H9 (cell line): ENCODE results near the gene GAS6. TPM values are rescaled to one million over a fixed set of nuclear protein-coding genes. Genes with fewer than 3 reads are reported as not detected.

Experiments used
- DNase-seq: peaks from one replicate; pipeline ENCODE4 v3.0.0-alpha.2; 2017
- H2AFZ ChIP-seq: one replicate; pipeline ENCODE4 v1.6.1; 2013; ENCODE audit warnings: mild to moderate bottlenecking, low read length, control low read depth, moderate library complexity
- H2AK5ac ChIP-seq: 2 replicates; pipeline ENCODE4 v1.6.1; 2013; ENCODE audit warnings: low read length, control low read depth, mixed read lengths; ENCODE audit not compliant: insufficient read length
- H2BK120ac ChIP-seq: one replicate; pipeline ENCODE4 v1.6.1; 2013; ENCODE audit warnings: low read depth, mild to moderate bottlenecking, low read length, control low read depth, inconsistent platforms; ENCODE audit not compliant: poor library complexity, severe bottlenecking
- H2BK12ac ChIP-seq: 2 replicates; pipeline ENCODE4 v1.6.1; 2013; ENCODE audit warnings: low read length, control low read depth, mixed read lengths, low read depth; ENCODE audit not compliant: insufficient read length
- H2BK15ac ChIP-seq: 2 replicates; pipeline ENCODE4 v1.6.1; 2013; ENCODE audit warnings: low read depth, low read length, control low read depth
- H2BK20ac ChIP-seq: one replicate; pipeline ENCODE4 v1.6.1; 2013; ENCODE audit warnings: low read depth, mild to moderate bottlenecking, low read length, control low read depth, inconsistent platforms; ENCODE audit not compliant: poor library complexity, severe bottlenecking
- H2BK5ac ChIP-seq: 2 replicates; pipeline ENCODE4 v1.6.1; 2013; ENCODE audit warnings: low read length, control low read depth, mixed read lengths; ENCODE audit not compliant: insufficient read length
- H3K14ac ChIP-seq: 2 replicates; pipeline ENCODE4 v1.6.1; 2013; ENCODE audit warnings: low read length, control low read depth; ENCODE audit not compliant: insufficient read depth
- H3K18ac ChIP-seq: 2 replicates; pipeline ENCODE4 v1.6.1; 2013; ENCODE audit warnings: low read depth, mild to moderate bottlenecking, mixed read lengths, low read length, control low read depth; ENCODE audit not compliant: insufficient read length
- H3K23ac ChIP-seq: 2 replicates; pipeline ENCODE4 v1.6.1; 2013; ENCODE audit warnings: low read length, control low read depth, mixed read lengths, low read depth; ENCODE audit not compliant: insufficient read length
- H3K23me2 ChIP-seq: 2 replicates; pipeline ENCODE4 v1.6.1; 2013; ENCODE audit warnings: low read depth, mild to moderate bottlenecking, mixed read lengths, low read length, control low read depth; ENCODE audit not compliant: insufficient read length, poor library complexity, severe bottlenecking
- H3K27ac ChIP-seq: 2 replicates; pipeline ENCODE4 v1.5.1; 2013; ENCODE audit warnings: low read length, control low read depth, mixed read lengths, low read depth; ENCODE audit not compliant: insufficient read length
- H3K27me3 ChIP-seq: 2 replicates; pipeline ENCODE4 v1.6.1; 2013; ENCODE audit warnings: low read length, control low read depth, inconsistent platforms; ENCODE audit not compliant: insufficient read depth
- H3K4ac ChIP-seq: 2 replicates; pipeline ENCODE4 v1.6.1; 2013; ENCODE audit warnings: low read depth, mild to moderate bottlenecking, control low read depth, inconsistent platforms, low read length, moderate library complexity
- H3K4me1 ChIP-seq: 2 replicates; pipeline ENCODE4 v1.6.1; 2013; ENCODE audit warnings: low read length, control low read depth, inconsistent platforms; ENCODE audit not compliant: insufficient read depth
- H3K4me2 ChIP-seq: 2 replicates; pipeline ENCODE4 v1.6.1; 2013; ENCODE audit warnings: low read length, control low read depth, mixed read lengths; ENCODE audit not compliant: insufficient read length, insufficient read depth
- H3K56ac ChIP-seq: 2 replicates; pipeline ENCODE4 v1.6.1; 2013; ENCODE audit warnings: low read depth, mild to moderate bottlenecking, mixed read lengths, low read length, control low read depth; ENCODE audit not compliant: insufficient read length
- H3K79me1 ChIP-seq: 2 replicates; pipeline ENCODE4 v1.6.1; 2013; ENCODE audit warnings: low read depth, mild to moderate bottlenecking, moderate library complexity, low read length, control low read depth, inconsistent platforms; ENCODE audit not compliant: insufficient read depth, poor library complexity, severe bottlenecking
- H3K79me2 ChIP-seq: 2 replicates; pipeline ENCODE4 v1.6.1; 2013; ENCODE audit warnings: low read length, control low read depth, inconsistent platforms; ENCODE audit not compliant: insufficient read depth
- H3K9ac ChIP-seq: 2 replicates; pipeline ENCODE4 v1.6.1; 2013; ENCODE audit warnings: low read length, control low read depth, mixed read lengths; ENCODE audit not compliant: insufficient read length; ENCODE audit errors: extremely low read depth
- H3K9me3 ChIP-seq: one replicate; pipeline ENCODE4 v1.6.1; 2013; ENCODE audit warnings: low read depth, low read length, inconsistent platforms; ENCODE audit not compliant: control insufficient read depth
- H3T11ph ChIP-seq: one replicate; pipeline ENCODE4 v1.6.1; 2013; ENCODE audit warnings: mild to moderate bottlenecking, low read length, control low read depth, inconsistent platforms
- H4K20me1 ChIP-seq: one replicate; pipeline ENCODE4 v1.6.1; 2013; ENCODE audit not compliant: control insufficient read depth, insufficient read length, insufficient read depth
- H4K5ac ChIP-seq: 2 replicates; pipeline ENCODE4 v1.6.1; 2013; ENCODE audit warnings: low read depth, mild to moderate bottlenecking, mixed read lengths, low read length, control low read depth; ENCODE audit not compliant: insufficient read length
- H4K8ac ChIP-seq: replicated peaks from 2 replicates; pipeline ENCODE4 v1.6.1; 2013; ENCODE audit warnings: low read length, control low read depth, mixed read lengths, low read depth; ENCODE audit not compliant: insufficient read length
- H4K91ac ChIP-seq: 2 replicates; pipeline ENCODE4 v1.6.1; 2013; ENCODE audit warnings: low read depth, mild to moderate bottlenecking, moderate library complexity, mixed read lengths, low read length, control low read depth; ENCODE audit not compliant: insufficient read length
- H3K27ac Mint-ChIP-seq, 3 experiments: 2 replicates in 2 of 3; 3 replicates in 1 of 3; pipeline ENCODE4 v1.8.0; 2020 to 2021; ENCODE audit warnings: mixed read lengths in 3 of 3, mild to moderate bottlenecking in 1 of 3, moderate library complexity in 1 of 3
- H3K27me3 Mint-ChIP-seq: 2 replicates; pipeline ENCODE4 v1.8.0; 2021; ENCODE audit warnings: low read depth, mild to moderate bottlenecking, moderate library complexity, mixed read lengths
- H3K36me3 Mint-ChIP-seq, 3 experiments: 2 replicates in 2 of 3; 3 replicates in 1 of 3; pipeline ENCODE4 v1.8.0; 2020 to 2021; ENCODE audit warnings: low read depth in 3 of 3, mixed read lengths in 3 of 3; ENCODE audit not compliant: insufficient read depth in 1 of 3
- H3K4me1 Mint-ChIP-seq, 2 experiments: 2 replicates each; pipeline ENCODE4 v1.8.0; 2020; ENCODE audit warnings: mixed read lengths in 2 of 2
- H3K4me3 Mint-ChIP-seq, 2 experiments: 2 replicates in 1 of 2; 3 replicates in 1 of 2; pipeline ENCODE4 v1.8.0; 2020 to 2021; ENCODE audit warnings: mild to moderate bottlenecking in 2 of 2, mixed read lengths in 2 of 2, moderate library complexity in 1 of 2
- H3K9me3 Mint-ChIP-seq, 2 experiments: 2 replicates in 1 of 2; 3 replicates in 1 of 2; pipeline ENCODE4 v1.8.0; 2020; ENCODE audit warnings: mild to moderate bottlenecking in 2 of 2, mixed read lengths in 2 of 2, moderate library complexity in 1 of 2
- CTCF ChIP-seq: fragments of 200-600 bp; sonication (generic); conservative IDR thresholded peaks from 3 replicates; pipeline ENCODE4 v1.8.0; 2021; ENCODE audit warnings: antibody characterized with exemption, mild to moderate bottlenecking
- WGBS: extraction: QIAGEN DNeasy Blood & Tissue Kit; methylation state at CpG from one replicate; pipeline ENCODE4 v1.1.7; 2013; ENCODE audit warnings: missing lambda C conversion rate, low lambda C conversion rate, mixed read lengths; ENCODE audit not compliant: insufficient read length; ENCODE audit errors: extremely low coverage; 5-methylcytosine and 5-hydroxymethylcytosine counted together
- total RNA-seq: library from RNA; stranded (reverse); gene quantifications from 2 replicates; pipeline ENCODE4 v1.2.1, GENCODE V29; 2021

GAS6 gene
- total RNA-seq, 1 experiment from 2014 or later, result 20.5 TPM

GRCh38 chr13:113874579-113875428 is 10.9 kb upstream of the GAS6 start:
- peaks cover 5% of the 10 kb centered on the region for H3K27me3 Mint-ChIP-seq
- no peaks in the 10 kb centered on the region for H3K9me3 Mint-ChIP-seq
- H2BK20ac ChIP-seq, result no peak overlapping the region
- H3K56ac ChIP-seq, result no peak overlapping the region
- H3K27ac Mint-ChIP-seq, result no peak overlapping the region; a peak in 1 of 7 replicates
- no peak overlapping the region for H3K4ac ChIP-seq
- no peaks in the 10 kb centered on the region for H3K4me1 ChIP-seq
- TF ChIP-seq CTCF, result no peak
- H3K9me3 ChIP-seq, result no peaks in the 10 kb centered on the region
- H3K27ac ChIP-seq, result no peak overlapping the region
- H2BK120ac ChIP-seq, result no peak overlapping the region
- H2BK15ac ChIP-seq, result no peak overlapping the region
- DNase-seq, result no peak
- H3K9ac ChIP-seq, result no peak overlapping the region
- no peak overlapping the region for H2BK12ac ChIP-seq
- no peak overlapping the region for H3T11ph ChIP-seq
- H3K27me3 ChIP-seq, result no peaks in the 10 kb centered on the region
- no peak overlapping the region for H3K23ac ChIP-seq
- H2AK5ac ChIP-seq, result no peak overlapping the region
- no peak overlapping the region for H2BK5ac ChIP-seq
- no CpG with 5 or more reads among the region's 26 CpGs for WGBS
- no peak overlapping the region for H3K4me2 ChIP-seq
- H2AFZ ChIP-seq, result no peak overlapping the region
- H4K20me1 ChIP-seq, result no peaks in the 10 kb centered on the region
- no peaks in the 10 kb centered on the region for H3K36me3 Mint-ChIP-seq
- no peak overlapping the region for H4K5ac ChIP-seq
- no peaks in the 10 kb centered on the region for H3K23me2 ChIP-seq
- H3K79me2 ChIP-seq, result no peaks in the 10 kb centered on the region
- H3K79me1 ChIP-seq, result no peaks in the 10 kb centered on the region
- no peak overlapping the region for H3K18ac ChIP-seq
- H3K14ac ChIP-seq, result no peak overlapping the region
- no peak overlapping the region for H4K91ac ChIP-seq
- peaks cover 8 to 13% of the 10 kb centered on the region in 2 experiments for H3K4me1 Mint-ChIP-seq
- no peak overlapping the region for H3K4me3 Mint-ChIP-seq
- no peak overlapping the region for H4K8ac ChIP-seq
